ENCODE measurements around the gene TBC1D24.

TBC1D24 gene

DNA sequence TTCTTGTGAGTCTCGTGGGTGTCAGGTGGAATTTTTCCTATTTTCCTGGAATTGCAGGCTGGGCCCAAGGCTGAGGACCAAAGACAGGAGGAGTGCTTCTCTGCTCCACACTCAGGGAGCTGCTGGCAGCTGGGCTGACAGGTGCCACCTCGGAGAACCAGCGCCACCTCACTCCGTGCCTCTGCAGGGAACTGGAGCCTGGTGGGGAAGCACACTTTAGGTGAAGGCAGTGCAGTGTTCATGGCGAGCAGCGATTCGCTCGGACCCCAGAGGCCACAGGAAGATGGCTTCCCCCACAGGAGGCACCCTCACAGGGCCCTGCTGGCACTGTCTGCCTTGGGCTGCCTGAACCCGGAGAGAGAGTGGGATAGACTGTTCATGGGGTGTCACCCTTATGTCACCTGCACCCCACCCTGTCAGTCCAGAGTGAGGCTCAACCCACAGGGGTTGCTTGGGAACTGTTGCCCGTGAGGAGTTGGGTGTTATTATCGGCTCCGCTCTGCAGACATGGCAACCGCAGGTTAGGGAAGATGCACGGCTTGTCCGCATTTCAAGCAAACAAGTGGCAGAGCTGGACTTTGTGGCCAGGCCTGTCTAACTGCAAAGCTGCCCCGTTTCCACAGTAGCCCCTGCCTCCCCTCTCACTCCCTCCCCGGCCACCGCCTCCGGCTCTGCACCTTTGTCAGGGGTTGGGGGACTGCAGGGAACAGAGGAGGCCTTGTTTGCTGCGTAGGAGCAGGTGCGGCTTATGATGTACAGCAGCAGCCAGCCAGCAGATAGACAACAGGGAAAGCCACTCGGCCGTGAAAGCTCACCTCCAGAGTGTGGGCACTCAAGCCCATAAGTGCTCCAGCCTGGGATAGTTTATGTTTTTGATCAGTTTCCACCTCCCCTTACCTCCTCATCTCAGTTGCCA lies 15.5 kb downstream of the TBC1D24 start:
- Histone ChIP-seq H3F3A (ENCODE audit: insufficient read depth) (no peaks in the 10 kb centered on the region), H3K4me2 (ENCODE audit: low read depth, low read length, poor library complexity, severe bottlenecking) (no peak overlapping the region), H3K9ac (ENCODE audit: low read length) (no peak overlapping the region), H3K27me3 (ENCODE audit: low read length) (no peaks in the 10 kb centered on the region), H3K4me3 (ENCODE audit: insufficient read depth, low read length, poor library complexity, severe bottlenecking) (no peak overlapping the region), H4K20me1 (ENCODE audit: low read depth, low read length) (no peaks in the 10 kb centered on the region), H3K27ac (ENCODE audit: low read depth, low read length) (no peak overlapping the region), H3K79me2 (ENCODE audit: insufficient read depth, low read length) (no peaks in the 10 kb centered on the region; the same call in 1 of the 2 replicates), H3K36me3 (ENCODE audit: low read length) (no peaks in the 10 kb centered on the region), H3K9me2 (replicated peaks; ENCODE audit: insufficient read depth, low read length) (no peaks in the 10 kb centered on the region), H2AFZ (ENCODE audit: low read depth, low read length, severe bottlenecking) (no peak overlapping the region), H3K9me3 (ENCODE audit: insufficient read depth, low read length) (no peaks in the 10 kb centered on the region)
- TF ChIP-seq CTCF (IDR thresholded peaks at IDR 0.05; ENCODE audit: insufficient read depth, low read length, poor library complexity, severe bottlenecking) (no peak), EZH2phosphoT487 (conservative IDR thresholded peaks at IDR 0.05; ENCODE audit: low read length) (no peak)

- TF ChIP-seq EZH2phosphoT487 (conservative IDR thresholded peaks at IDR 0.05; ENCODE audit: low read length) (no peak), CTCF (IDR thresholded peaks at IDR 0.05; ENCODE audit: insufficient read depth, low read length, poor library complexity, severe bottlenecking) (no peak)
Observed at GRCh38 chr16:2492292-2492691, 17.4 kb downstream of the TBC1D24 start.

DNA sequence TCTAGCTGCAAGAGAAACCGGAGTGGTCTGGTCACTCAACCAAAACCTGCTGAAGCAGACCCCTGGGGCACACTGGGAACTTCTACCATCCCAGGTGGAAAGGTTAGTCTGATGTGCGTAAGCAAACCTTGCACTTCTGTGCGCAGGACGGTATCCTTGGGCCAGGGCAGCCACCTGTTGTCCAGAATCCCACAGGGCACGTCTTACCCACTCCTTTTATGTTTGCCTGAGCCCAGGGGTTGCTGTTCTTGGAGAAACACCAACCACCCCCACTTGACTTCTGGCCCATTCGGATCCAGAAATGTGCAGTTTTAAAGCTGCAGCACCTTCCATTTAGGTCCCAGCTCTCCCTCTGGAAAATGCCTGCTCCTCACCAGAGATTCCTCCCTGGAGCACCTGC lies 18.7 kb downstream of the TBC1D24 start:
- H3K9me2 ChIP-seq (replicated peaks; ENCODE audit: insufficient read depth, low read length) = no peaks in the 10 kb centered on the region
- H3K9ac ChIP-seq (ENCODE audit: low read length) = no peak overlapping the region
- H3K4me3 ChIP-seq (ENCODE audit: insufficient read depth, low read length, poor library complexity, severe bottlenecking) = no peak overlapping the region
- no peaks in the 10 kb centered on the region for H4K20me1 ChIP-seq (ENCODE audit: low read depth, low read length)
- no peaks in the 10 kb centered on the region for H3K9me3 ChIP-seq (ENCODE audit: insufficient read depth, low read length)
- no peaks in the 10 kb centered on the region for H3K27me3 ChIP-seq (ENCODE audit: low read length)
- H3K79me2 ChIP-seq (ENCODE audit: insufficient read depth, low read length) = no peaks in the 10 kb centered on the region; the same call in 1 of the 2 replicates
- H3K4me2 ChIP-seq (ENCODE audit: low read depth, low read length, poor library complexity, severe bottlenecking) = no peak overlapping the region
- H3K27ac ChIP-seq (ENCODE audit: low read depth, low read length) = no peak overlapping the region
- H3F3A ChIP-seq (ENCODE audit: insufficient read depth) = no peaks in the 10 kb centered on the region
- H2AFZ ChIP-seq (ENCODE audit: low read depth, low read length, severe bottlenecking) = no peak overlapping the region
- TF ChIP-seq EZH2phosphoT487 (conservative IDR thresholded peaks at IDR 0.05; ENCODE audit: low read length) (no peak), CTCF (IDR thresholded peaks at IDR 0.05; ENCODE audit: insufficient read depth, low read length, poor library complexity, severe bottlenecking) (no peak)
- H3K36me3 ChIP-seq (ENCODE audit: low read length) = no peaks in the 10 kb centered on the region

More at GRCh38 chr16:2492292-2492691, 17.4 kb downstream of the TBC1D24 start:
- H3K9ac ChIP-seq (ENCODE audit: low read length) = no peak overlapping the region
- no peaks in the 10 kb centered on the region for H3F3A ChIP-seq (ENCODE audit: insufficient read depth)
- H3K27me3 ChIP-seq (ENCODE audit: low read length) = no peaks in the 10 kb centered on the region
- no peaks in the 10 kb centered on the region; the same call in 1 of the 2 replicates for H3K79me2 ChIP-seq (ENCODE audit: insufficient read depth, low read length)
- no peaks in the 10 kb centered on the region for H3K9me3 ChIP-seq (ENCODE audit: insufficient read depth, low read length)
- no peaks in the 10 kb centered on the region for H4K20me1 ChIP-seq (ENCODE audit: low read depth, low read length)
- H2AFZ ChIP-seq (ENCODE audit: low read depth, low read length, severe bottlenecking) = no peak overlapping the region
- H3K27ac ChIP-seq (ENCODE audit: low read depth, low read length) = no peak overlapping the region
- no peak overlapping the region for H3K4me3 ChIP-seq (ENCODE audit: insufficient read depth, low read length, poor library complexity, severe bottlenecking)
- no peaks in the 10 kb centered on the region for H3K9me2 ChIP-seq (replicated peaks; ENCODE audit: insufficient read depth, low read length)
- H3K4me2 ChIP-seq (ENCODE audit: low read depth, low read length, poor library complexity, severe bottlenecking) = no peak overlapping the region
- no peaks in the 10 kb centered on the region for H3K36me3 ChIP-seq (ENCODE audit: low read length)

Data from SU-DHL-6 (cell line).